Activated CD4-positive, alpha-beta T cell treated with anti-CD3 and anti-CD28 coated beads for 36 hours (primary cell): ENCODE data around the gene DMBX1. TPM values are rescaled to one million over a fixed set of nuclear protein-coding genes. Genes with fewer than 3 reads are reported as not detected.

ENCODE experiments used
- ATAC-seq: fragments of 200-7000 bp; cut with Tn5 transposase; one replicate; pipeline ENCODE4 v1.10.0; 2021; ENCODE audit warnings: mild to moderate bottlenecking, moderate library complexity
- CTCF ChIA-PET: fragments of 350-600 bp; sonication (Branson Sonifier 250); formaldehyde crosslinking; loops from one replicate; lab custom pipeline; 2021; ENCODE audit warnings: antibody characterized with exemption; lab: Charles Lee
- POLR2A ChIA-PET: fragments of 350-600 bp; sonication (Branson Sonifier 250); formaldehyde crosslinking; loops from one replicate; lab custom pipeline; 2021; ENCODE audit warnings: antibody characterized with exemption, inconsistent platforms; lab: Charles Lee
- DNase-seq: peaks from one replicate; pipeline ENCODE4 v3.0.0-alpha.2; 2020
- H3K27ac Mint-ChIP-seq: one replicate; pipeline ENCODE4 v1.8.0; 2021; ENCODE audit warnings: mixed read lengths
- H3K27me3 Mint-ChIP-seq: one replicate; pipeline ENCODE4 v1.8.0; 2021; ENCODE audit warnings: mixed read lengths
- H3K36me3 Mint-ChIP-seq: one replicate; pipeline ENCODE4 v1.8.0; 2021; ENCODE audit warnings: low read depth, mixed read lengths
- H3K4me1 Mint-ChIP-seq: one replicate; pipeline ENCODE4 v1.8.0; 2021; ENCODE audit warnings: mixed read lengths
- H3K4me3 Mint-ChIP-seq: one replicate; pipeline ENCODE4 v1.8.0; 2021; ENCODE audit warnings: mild to moderate bottlenecking, moderate library complexity, mixed read lengths
- H3K9me3 Mint-ChIP-seq: one replicate; pipeline ENCODE4 v1.8.0; 2021; ENCODE audit warnings: low read depth, mixed read lengths
- intact Hi-C, 2 experiments: fragments of 100-400 bp; cut with DNase I in 1 of 2; cut with micrococcal nuclease in 1 of 2; formaldehyde crosslinking; loops; one replicate each; pipeline versions ENCODE4 v1.14.2 to v1.15.1; 2022 to 2024; cut with DNase I, micrococcal nuclease
- total RNA-seq, 2 experiments: library from RNA; stranded (reverse); gene quantifications; one replicate each; pipeline ENCODE4 v1.2.3, GENCODE V29; 2021

Gene DMBX1
- total RNA-seq, 2 experiments from 2014 or later = 0.05 TPM; not detected in 1

DNA sequence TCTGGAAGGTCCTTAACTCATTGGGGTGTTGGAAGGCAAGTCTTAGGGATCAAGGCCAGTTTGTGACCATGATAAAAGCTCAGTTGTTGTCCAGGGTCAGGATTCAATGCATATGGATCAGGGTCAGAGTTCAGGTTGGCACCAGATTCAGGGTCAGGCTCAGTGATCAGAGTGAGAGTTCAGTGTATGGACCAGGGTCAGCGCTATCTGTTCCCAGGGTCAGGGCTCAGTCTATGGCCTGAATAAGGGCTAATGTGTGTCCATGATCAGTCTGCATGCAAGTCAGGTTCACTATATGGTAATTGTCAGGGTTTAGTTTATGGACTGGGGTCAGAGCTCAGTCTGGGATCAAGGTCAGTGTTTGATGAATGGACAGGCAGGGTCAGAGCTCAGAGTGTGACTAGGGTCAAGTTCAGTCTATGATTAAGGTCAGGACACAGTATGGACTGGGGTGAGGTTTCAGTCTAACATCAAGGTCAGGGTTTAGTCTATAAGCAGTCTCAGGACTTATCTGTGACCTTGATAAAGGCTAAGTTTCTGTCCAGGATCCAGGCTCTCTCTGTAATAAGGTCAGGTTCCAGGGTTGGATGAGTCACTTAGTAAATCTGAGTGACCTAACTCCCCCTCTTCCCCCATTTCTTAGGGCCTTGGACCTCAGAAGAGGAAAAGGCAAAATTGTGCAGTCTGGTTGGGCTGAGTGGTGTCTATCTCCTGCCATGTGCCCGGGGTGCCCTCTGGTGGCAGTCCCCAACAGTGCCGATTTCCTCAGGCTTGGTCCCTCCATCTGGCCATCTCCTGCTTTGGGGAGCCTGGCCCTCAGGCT lies 38.0 kb downstream of the DMBX1 start:
- intact Hi-C loops = loop anchor here (1.0 kb wide), 4 partner anchors 50 to 121 kb away; no protein-coding TSS in a partner anchor
- H3K36me3 Mint-ChIP-seq = no peaks in the 10 kb centered on the region
- peaks cover 17% of the 10 kb centered on the region for H3K4me1 Mint-ChIP-seq
- no peaks in the 10 kb centered on the region for H3K9me3 Mint-ChIP-seq
- no peak overlapping the region for H3K27ac Mint-ChIP-seq
- ChIA-PET POLR2A (no interaction called here), CTCF (interaction anchor here (0.6 to 6.3 kb wide), 18 partner anchors 33 to 220 kb away, joined by 3 to 115 read pairs (median 4); partner anchors contain the start of genes ATPAF1 and MKNK1)
- H3K27me3 Mint-ChIP-seq = peaks cover 33% of the 10 kb centered on the region
- ATAC-seq (peak; percentile 73), DNase-seq (peak; percentile 89)
- H3K4me3 Mint-ChIP-seq = no peak overlapping the region

DNA sequence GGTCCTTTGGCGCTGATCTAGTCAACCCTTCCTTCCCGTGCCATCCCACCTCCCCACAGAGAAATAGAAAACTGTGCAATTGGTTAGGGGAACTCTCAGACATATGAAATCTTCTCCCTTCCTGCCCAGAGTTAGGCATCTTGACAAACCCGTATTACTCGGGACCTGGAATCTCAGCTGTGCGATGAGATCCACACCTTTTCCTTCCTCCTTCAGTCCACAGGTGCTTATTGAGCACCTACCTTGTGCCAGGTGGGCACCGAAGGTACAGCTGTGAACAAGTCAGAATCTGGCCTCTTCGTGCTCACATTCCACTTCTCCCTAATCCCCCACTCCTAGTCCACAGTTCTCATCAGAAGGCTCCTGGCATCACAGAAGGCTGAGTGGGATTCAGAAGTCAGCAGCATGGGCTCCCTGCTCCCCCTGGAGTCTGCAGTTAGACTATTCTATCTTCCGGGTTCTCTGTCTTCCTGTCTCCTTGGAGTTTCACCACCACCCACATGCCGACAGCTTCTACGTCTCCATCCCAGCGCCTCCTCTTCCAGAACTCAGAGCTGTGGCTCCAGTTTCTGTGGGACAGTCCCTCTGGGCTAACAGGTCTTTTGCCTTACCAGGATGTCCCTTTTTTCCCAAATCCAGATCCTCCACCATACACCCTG lies 38.8 kb downstream of the DMBX1 start:
- H3K4me3 Mint-ChIP-seq = no peak overlapping the region
- ATAC-seq (no peak), DNase-seq (no peak)
- peaks cover 15% of the 10 kb centered on the region for H3K4me1 Mint-ChIP-seq
- ChIA-PET POLR2A (no interaction called here), CTCF (interaction anchor here (0.6 to 6.3 kb wide), 17 partner anchors 11 to 569 kb away, joined by 3 to 115 read pairs (median 6); partner anchors contain the start of genes ATPAF1 and MKNK1)
- no peaks in the 10 kb centered on the region for H3K36me3 Mint-ChIP-seq
- H3K27ac Mint-ChIP-seq = no peak overlapping the region
- H3K27me3 Mint-ChIP-seq = peaks cover 33% of the 10 kb centered on the region
- no peaks in the 10 kb centered on the region for H3K9me3 Mint-ChIP-seq
- intact Hi-C loops = loop anchor here (1.0 kb wide), 4 partner anchors 51 to 122 kb away; no protein-coding TSS in a partner anchor

DNA sequence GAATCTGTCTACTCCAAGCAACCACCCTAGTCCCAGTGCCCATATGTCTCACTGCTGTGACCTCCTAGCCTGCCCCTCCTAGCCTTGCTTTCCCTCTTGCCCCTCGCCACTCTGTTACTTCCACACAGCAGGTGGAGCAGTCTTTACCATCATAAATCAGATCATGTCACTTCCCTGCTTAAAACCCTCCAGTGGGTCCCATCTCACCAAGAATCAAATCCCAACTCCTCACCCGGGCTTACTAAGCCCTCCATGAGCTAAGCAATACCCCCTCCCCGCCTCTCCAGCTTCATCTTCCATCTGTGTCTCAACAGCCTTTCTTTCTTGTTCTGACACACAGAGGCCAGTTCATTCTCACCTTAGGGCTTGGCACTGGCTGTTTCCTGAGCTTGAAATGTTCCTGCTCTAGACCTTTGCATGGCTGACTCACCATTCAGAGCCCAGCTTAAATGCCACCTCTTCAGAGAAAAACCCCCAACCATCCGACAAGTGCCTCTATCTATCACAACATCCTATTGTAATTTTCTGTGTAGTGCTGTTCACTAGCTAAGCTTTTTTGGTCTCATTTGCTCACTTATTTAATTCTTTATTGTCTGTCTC lies 39.5 kb downstream of the DMBX1 start:
- peaks cover 18% of the 10 kb centered on the region for H3K4me1 Mint-ChIP-seq
- H3K27ac Mint-ChIP-seq = peak overlapping the region; percentile 32
- peak; percentile 46 for DNase-seq
- H3K36me3 Mint-ChIP-seq = no peaks in the 10 kb centered on the region
- H3K4me3 Mint-ChIP-seq = no peak overlapping the region
- POLR2A ChIA-PET = no interaction called here
- CTCF ChIA-PET = interaction anchor here (0.5 to 6.3 kb wide), 25 partner anchors 8 to 568 kb away, joined by 3 to 115 read pairs (median 4); no protein-coding TSS in a partner anchor
- peak; percentile 54 for ATAC-seq
- intact Hi-C loops = no loop called here
- peaks cover 35% of the 10 kb centered on the region for H3K27me3 Mint-ChIP-seq
- no peaks in the 10 kb centered on the region for H3K9me3 Mint-ChIP-seq

DNA sequence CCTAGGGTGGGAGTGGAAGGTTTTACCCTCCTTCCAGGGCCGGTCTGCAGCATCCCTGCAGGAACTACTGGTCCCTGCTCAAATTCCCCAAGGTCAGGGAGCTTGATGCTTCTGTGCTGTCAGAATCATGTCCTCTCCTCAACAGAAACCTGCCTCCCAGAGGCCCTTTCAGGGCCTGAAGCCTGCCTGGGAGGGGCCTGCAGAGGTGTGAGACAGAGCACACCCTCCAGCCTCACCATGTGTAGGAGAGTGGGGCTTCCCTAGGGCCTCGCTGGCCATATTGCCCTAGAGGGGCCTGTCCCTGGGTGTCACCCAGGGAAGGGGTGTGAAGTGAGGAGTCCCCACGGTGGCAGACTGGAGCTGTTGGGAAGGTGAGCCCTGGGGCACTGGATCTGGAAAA lies 40.7 kb downstream of the DMBX1 start:
- POLR2A ChIA-PET = no interaction called here
- intact Hi-C loops = loop anchor here in 1 of 2 experiments (5.0 kb wide), 1 partner anchor 197 kb away; no protein-coding TSS in a partner anchor
- DNase-seq = no peak

DNA sequence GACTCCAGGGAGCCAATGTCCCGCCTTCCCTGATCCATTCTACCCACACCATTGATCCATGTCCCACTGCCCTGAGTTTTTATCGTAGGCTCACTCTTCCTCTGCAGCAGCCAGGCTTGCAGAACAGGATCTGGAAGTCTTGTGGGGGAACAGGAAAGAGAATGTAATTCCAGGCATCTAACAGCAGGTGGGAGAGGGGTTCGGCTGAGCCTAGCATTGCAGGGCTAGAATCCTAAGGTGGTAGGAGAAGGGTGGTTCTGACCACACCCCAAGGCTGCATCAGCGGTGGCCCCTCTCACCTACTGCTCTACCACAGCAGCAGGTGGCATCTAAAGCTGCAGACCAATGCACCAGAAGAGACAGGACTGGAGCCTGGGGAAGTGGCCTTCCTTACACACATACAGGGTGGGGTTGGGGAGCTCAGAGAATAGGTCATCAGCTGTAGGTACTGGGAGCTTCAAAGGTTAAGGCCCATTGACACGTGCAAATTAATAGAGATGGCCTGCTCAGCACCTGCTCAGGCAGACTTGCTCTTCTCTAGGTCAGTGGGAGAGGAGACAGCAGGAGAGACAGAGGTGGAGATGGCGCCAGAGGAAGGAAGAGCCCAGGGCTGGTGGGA lies 41.3 kb downstream of the DMBX1 start:
- no peaks in the 10 kb centered on the region for H3K36me3 Mint-ChIP-seq
- H3K27me3 Mint-ChIP-seq = peaks cover 32% of the 10 kb centered on the region
- H3K4me3 Mint-ChIP-seq = no peak overlapping the region
- ATAC-seq (no peak), DNase-seq (no peak)
- intact Hi-C loops = loop anchor here in 1 of 2 experiments (5.0 kb wide), 1 partner anchor 196 kb away; no protein-coding TSS in a partner anchor
- H3K9me3 Mint-ChIP-seq = no peaks in the 10 kb centered on the region
- H3K27ac Mint-ChIP-seq = no peak overlapping the region
- ChIA-PET POLR2A (no interaction called here), CTCF (interaction anchor here (0.9 to 6.3 kb wide), 7 partner anchors 9 to 495 kb away, joined by 3 to 115 read pairs (median 6); no protein-coding TSS in a partner anchor)
- H3K4me1 Mint-ChIP-seq = peaks cover 18% of the 10 kb centered on the region

More for the DNA sequence above, 40.7 kb downstream of the DMBX1 start:
- no peak overlapping the region for H3K4me3 Mint-ChIP-seq
- H3K27ac Mint-ChIP-seq = no peak overlapping the region
- H3K4me1 Mint-ChIP-seq = peaks cover 18% of the 10 kb centered on the region
- no peak for ATAC-seq
- CTCF ChIA-PET = interaction anchor here (0.9 to 6.3 kb wide), 13 partner anchors 9 to 494 kb away, joined by 3 to 115 read pairs (median 4); no protein-coding TSS in a partner anchor
- H3K36me3 Mint-ChIP-seq = no peaks in the 10 kb centered on the region
- peaks cover 36% of the 10 kb centered on the region for H3K27me3 Mint-ChIP-seq
- no peaks in the 10 kb centered on the region for H3K9me3 Mint-ChIP-seq

DNA sequence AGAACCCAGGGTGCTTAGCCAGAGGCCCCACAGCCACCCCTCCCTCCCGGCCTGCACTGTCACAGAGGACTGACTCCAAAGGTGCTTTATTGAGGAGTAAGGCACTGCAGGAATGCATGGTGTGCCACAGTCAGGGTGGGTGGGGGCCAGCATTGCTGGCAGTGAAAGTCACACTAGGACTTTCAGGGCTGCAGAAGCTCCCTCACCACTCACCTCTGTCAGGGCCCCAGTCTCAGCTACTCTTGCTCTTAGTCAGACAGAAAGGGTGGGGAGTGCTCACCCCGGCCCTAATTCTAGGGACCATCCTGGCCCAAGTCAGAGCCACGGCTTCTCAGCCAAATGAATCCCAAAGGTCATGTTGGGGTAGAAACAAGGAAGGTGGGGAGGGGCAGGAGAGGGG lies 42.5 kb downstream of the DMBX1 start:
- intact Hi-C loops = loop anchor here in 1 of 2 experiments (5.0 kb wide), 1 partner anchor 195 kb away; no protein-coding TSS in a partner anchor
- CTCF ChIA-PET = interaction anchor here (0.9 to 2.2 kb wide), 6 partner anchors 9 to 193 kb away, joined by 3 to 8 read pairs (median 4); no protein-coding TSS in a partner anchor
- peak; percentile 51 for ATAC-seq
- Mint-ChIP-seq H3K27ac (no peak overlapping the region), H3K36me3 (no peaks in the 10 kb centered on the region), H3K4me1 (peaks cover 18% of the 10 kb centered on the region), H3K4me3 (no peak overlapping the region), H3K27me3 (peaks cover 29% of the 10 kb centered on the region), H3K9me3 (no peaks in the 10 kb centered on the region)
- peak; percentile 47 for DNase-seq
- POLR2A ChIA-PET = interaction anchor here (0.5 kb wide), 1 partner anchor 60 kb away, joined by 3 read pairs; no protein-coding TSS in a partner anchor

DNA sequence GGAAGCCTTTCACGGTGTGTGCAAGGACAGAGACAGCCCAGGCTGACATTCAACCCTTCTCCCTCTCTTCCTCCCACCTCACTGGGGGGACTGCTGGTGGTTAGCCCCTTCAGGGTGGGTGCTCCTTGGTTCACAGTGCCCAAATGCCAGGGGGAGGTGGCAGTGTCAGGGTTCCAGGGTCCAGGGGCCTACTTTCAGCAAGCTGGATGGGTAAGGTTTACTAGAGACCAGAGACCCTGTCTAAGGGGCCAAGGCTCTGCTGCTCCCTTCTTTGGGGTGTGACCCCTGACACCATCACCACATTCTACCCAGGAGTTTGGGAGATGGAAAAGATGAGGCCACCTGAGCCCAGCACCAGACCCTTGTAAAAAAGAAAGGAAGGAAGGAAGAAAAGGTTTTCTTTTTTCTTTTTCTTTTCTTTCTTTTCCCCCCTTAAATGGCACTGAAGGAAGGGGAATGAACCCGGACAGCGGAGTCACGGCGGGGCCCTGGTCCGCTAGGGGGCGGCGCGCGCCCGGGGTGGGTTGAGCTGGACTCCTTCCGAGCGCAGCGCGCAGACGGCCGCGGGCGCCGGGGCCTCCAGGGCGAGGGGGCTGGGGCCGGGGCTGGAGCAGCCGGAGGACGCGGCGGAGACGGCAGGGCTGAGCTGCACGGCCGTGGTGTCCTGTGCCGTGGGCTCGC lies 43.0 kb downstream of the DMBX1 start:
- H3K4me1 Mint-ChIP-seq = peaks cover 18% of the 10 kb centered on the region
- ATAC-seq = peak; percentile 63
- no peaks in the 10 kb centered on the region for H3K9me3 Mint-ChIP-seq
- ChIA-PET CTCF (interaction anchor here (0.7 to 2.6 kb wide), 10 partner anchors 8 to 400 kb away, joined by 3 to 11 read pairs (median 4); partner anchors contain the start of gene PIK3R3), POLR2A (no interaction called here)
- no peaks in the 10 kb centered on the region for H3K36me3 Mint-ChIP-seq
- H3K4me3 Mint-ChIP-seq = no peak overlapping the region
- intact Hi-C loops = loop anchor here (1.0 to 5.0 kb wide), 2 partner anchors 193 to 195 kb away; no protein-coding TSS in a partner anchor
- no peak overlapping the region for H3K27ac Mint-ChIP-seq
- peak; percentile 82 for DNase-seq
- H3K27me3 Mint-ChIP-seq = peaks cover 25% of the 10 kb centered on the region

DNA sequence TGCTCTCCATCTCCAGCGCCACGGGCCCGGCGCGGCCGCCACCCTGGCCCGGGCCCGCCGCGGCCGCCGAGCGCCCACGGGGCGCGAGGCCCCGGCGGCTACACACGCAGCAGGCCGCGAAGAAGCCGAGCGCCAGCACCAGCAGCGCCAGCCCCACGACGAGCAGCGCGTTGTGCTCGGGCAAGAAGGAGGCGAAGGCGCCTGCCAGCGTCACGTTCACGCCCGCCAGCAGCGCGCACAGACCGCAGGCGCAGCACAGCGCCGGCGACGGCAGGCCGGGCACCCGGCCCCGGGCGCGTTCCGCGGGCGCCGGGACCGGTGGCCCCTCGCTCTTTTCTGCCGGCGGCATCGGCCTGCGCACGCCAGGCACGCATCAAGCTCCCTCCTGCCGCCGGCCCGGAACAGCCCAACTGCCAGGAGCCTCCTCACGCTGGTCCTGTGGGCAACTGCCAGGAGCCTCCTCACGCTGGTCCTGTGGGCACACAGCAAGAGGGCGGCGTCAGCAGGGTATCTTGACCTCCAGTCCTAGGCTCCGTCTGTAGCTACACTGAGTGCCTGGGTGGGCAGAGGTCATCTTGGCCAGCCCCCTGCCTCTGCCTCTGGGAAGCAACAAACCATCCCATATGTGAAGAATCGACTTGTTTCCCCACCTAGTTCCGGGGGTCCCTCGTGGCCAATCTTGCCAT lies 43.7 kb downstream of the DMBX1 start:
- CTCF ChIA-PET = interaction anchor here (0.7 to 2.6 kb wide), 9 partner anchors 10 to 401 kb away, joined by 3 to 11 read pairs (median 4); partner anchors contain the start of gene PIK3R3
- peak overlapping the region; percentile 62 for H3K27ac Mint-ChIP-seq
- H3K4me3 Mint-ChIP-seq = peak overlapping the region; percentile 49
- ATAC-seq (peak; percentile 52), DNase-seq (peak; percentile 64)
- POLR2A ChIA-PET = no interaction called here
- H3K36me3 Mint-ChIP-seq = no peaks in the 10 kb centered on the region
- peaks cover 20% of the 10 kb centered on the region for H3K27me3 Mint-ChIP-seq
- intact Hi-C loops = loop anchor here (1.0 to 5.0 kb wide), 2 partner anchors 192 to 194 kb away; no protein-coding TSS in a partner anchor
- peaks cover 18% of the 10 kb centered on the region for H3K4me1 Mint-ChIP-seq
- no peaks in the 10 kb centered on the region for H3K9me3 Mint-ChIP-seq

DNA sequence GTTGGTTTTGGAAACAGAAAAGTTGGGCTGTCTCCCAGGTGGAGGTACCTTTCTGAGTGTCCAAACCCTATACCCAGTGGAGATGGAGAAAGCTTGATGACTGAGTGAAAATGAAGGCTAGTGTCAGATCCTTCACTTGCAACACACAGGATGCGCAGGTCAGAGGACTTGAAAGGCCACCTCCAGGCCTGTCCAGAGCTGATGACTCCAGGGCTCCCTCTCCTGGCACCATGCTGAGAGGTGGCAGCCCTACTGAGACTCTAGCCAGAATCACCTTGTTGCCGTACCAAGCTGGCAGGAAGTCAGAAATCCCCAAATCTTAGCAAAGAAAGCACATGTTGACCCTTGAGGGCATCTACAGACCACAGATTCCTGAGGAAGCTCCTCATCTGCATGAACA lies 45.4 kb downstream of the DMBX1 start:
- Mint-ChIP-seq H3K27me3 (peaks cover 11% of the 10 kb centered on the region), H3K36me3 (no peaks in the 10 kb centered on the region), H3K4me1 (peaks cover 9% of the 10 kb centered on the region), H3K9me3 (no peaks in the 10 kb centered on the region), H3K4me3 (no peak overlapping the region), H3K27ac (no peak overlapping the region)
- intact Hi-C loops = no loop called here
- CTCF ChIA-PET = interaction anchor here (0.5 to 2.6 kb wide), 12 partner anchors 9 to 197 kb away, joined by 3 to 17 read pairs (median 4); no protein-coding TSS in a partner anchor
- DNase-seq (peak; percentile 53), ATAC-seq (no peak)
- POLR2A ChIA-PET = no interaction called here
